ENCODE results near the gene PRKCZ. TPM values are rescaled to one million over a fixed set of nuclear protein-coding genes. Genes with fewer than 3 reads are reported as not detected.

PRKCZ gene
- total and polyA plus RNA-seq, 9 of the 15 experiments (the other 6 are each of a cell fraction or from before 2014, with no cell fraction given) = 0.07 to 3.1 (median 1.3) TPM

DNA sequence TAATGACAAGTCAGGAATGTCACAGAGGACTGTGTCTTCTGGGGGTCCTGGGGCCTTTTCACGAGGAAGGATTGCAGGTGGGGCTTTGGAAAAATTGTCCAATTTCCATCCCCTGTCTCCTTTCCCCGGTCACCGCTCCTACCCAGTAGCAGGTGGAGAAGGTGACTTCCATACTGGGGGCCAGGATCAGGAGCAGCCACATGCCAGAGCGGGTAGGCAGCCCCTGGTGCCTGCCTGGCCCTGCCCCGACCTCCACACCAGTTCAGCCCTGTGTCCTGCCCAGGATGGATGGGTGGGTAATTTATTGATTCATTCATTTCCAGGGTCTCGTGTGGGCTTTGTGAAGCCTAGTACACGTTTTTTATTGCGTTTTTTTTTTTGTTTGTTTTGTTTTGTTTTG, 51.7 kb downstream of the PRKCZ start:
- Histone ChIP-seq H3K79me2 (ENCODE audit: control insufficient read depth, insufficient read depth, low read length) (no peaks in the 10 kb centered on the region), H3K27me3 (ENCODE audit: control insufficient read depth in 2 of 2, insufficient read depth in 2 of 2, low read length in 2 of 2) (peaks cover 54 to 90% of the 10 kb centered on the region in 2 experiments), H2AFZ (ENCODE audit: low read depth, low read length) (no peak overlapping the region), H3K27ac (ENCODE audit: extremely low read depth, low read depth, low read length) (no peak overlapping the region), H3K9ac (ENCODE audit: insufficient read depth in 1 of 2, low read depth in 2 of 2, low read length in 2 of 2) (no peak overlapping the region), H3K9me3 (replicated peaks; ENCODE audit: control insufficient read depth, insufficient read depth, low read depth, low read length) (no peaks in the 10 kb centered on the region; the same call in 1 of the 2 replicates), H3K4me2 (ENCODE audit: insufficient read depth, low read length) (no peak overlapping the region), H4K20me1 (replicated peaks; ENCODE audit: control insufficient read depth, insufficient read depth, low read length) (peaks cover 9% of the 10 kb centered on the region), H3K9me1 (ENCODE audit: control insufficient read depth, insufficient read depth, low read length) (no peaks in the 10 kb centered on the region), H3K36me3 (ENCODE audit: control insufficient read depth, insufficient read depth, low read length) (no peaks in the 10 kb centered on the region), H3K4me3 (no peak overlapping the region), H3K4me1 (replicated peaks in 1 of 2; ENCODE audit: control insufficient read depth in 2 of 2, insufficient read depth in 2 of 2, low read length in 2 of 2) (peaks cover 0 to 23% of the 10 kb centered on the region in 2 experiments; a peak in 2 of 5 replicates)
- DNase-seq (ENCODE audit: extremely low read depth in 1 of 4, low spot score in 3 of 4) (no peak), FAIRE-seq (no peak), ATAC-seq (no peak)
- in situ Hi-C loops (cut with MboI) = no loop called here
- ChIA-PET POLR2A (no interaction called here), CTCF (ENCODE audit: low intra/inter-chr PET ratio) (no interaction called here)
- intact Hi-C loops (cut with micrococcal nuclease) = no loop called here
- BruUV-seq (replicated peaks) = no TSS peak
- no peak for TF ChIP-seq CAMTA2 (CRISPR knock-in tag; conservative IDR thresholded peaks at IDR 0.05)
- no peak for TF ChIP-seq ILF3 (IDR thresholded peaks at IDR 0.05; ENCODE audit: borderline replicate concordance)
- TF ChIP-seq USF1 (CRISPR knock-in tag; IDR thresholded peaks at IDR 0.05) = no peak
- TF ChIP-seq NONO (IDR thresholded peaks at IDR 0.05; ENCODE audit: low read depth in 2 of 2, low read length in 1 of 2) = no peak
- no peak for TF ChIP-seq CEBPG (CRISPR knock-in tag; IDR thresholded peaks at IDR 0.05)
- TF ChIP-seq CEBPG (tag; conservative IDR thresholded peaks at IDR 0.05 in 1 of 2, IDR thresholded peaks at IDR 0.05 in 1 of 2) = no peak
- no peak for TF ChIP-seq HNRNPLL (IDR thresholded peaks at IDR 0.05; ENCODE audit: low read depth, low read length, poor library complexity, severe bottlenecking)
- WGBS (ENCODE audit: insufficient coverage, low coverage, missing lambda C conversion rate) = 3% methylated on average over 8 of the region's 8 CpGs
